GM12872 (cell line): ENCODE results near the gene LMLN.

Source experiments
- CTCF ChIP-seq: IDR thresholded peaks from 3 replicates; pipeline ENCODE4 v1.5.1; 2011; ENCODE audit warnings: low read depth, mild to moderate bottlenecking, low read length, moderate library complexity; ENCODE audit not compliant: insufficient read depth

LMLN gene

GRCh38 chr3:197953881-197954280 is 6.1 kb upstream of the LMLN start:
- no peak for TF ChIP-seq CTCF

GRCh38 chr3:197955892-197956477 is 4.0 kb upstream of the LMLN start:
- TF ChIP-seq CTCF = no peak

GRCh38 chr3:197956626-197956988 is 3.4 kb upstream of the LMLN start:
- TF ChIP-seq CTCF = no peak

GRCh38 chr3:197957790-197958133 is 2.3 kb upstream of the LMLN start:
- TF ChIP-seq CTCF = no peak

GRCh38 chr3:197958346-197958745 is 1.7 kb upstream of the LMLN start:
- no peak for TF ChIP-seq CTCF

- TF ChIP-seq CTCF = no peak
These were observed 522 bp upstream of the LMLN start for GRCh38 chr3:197959500-197959890.

GRCh38 chr3:197960694-197961581 is 921 bp downstream of the LMLN start:
- TF ChIP-seq CTCF = no peak
